CD14-positive monocyte (primary cell): ENCODE results near the gene C3orf70. TPM values are rescaled to one million over a fixed set of nuclear protein-coding genes. Genes with fewer than 3 reads are reported as not detected.

Experiments
- DNase-seq, 3 donors: peaks; one replicate each; pipeline ENCODE4 v3.0.0-alpha.2; 2011 to 2022
- H2AFZ ChIP-seq: 2 replicates; pipeline ENCODE4 v1.6.0; 2012; ENCODE audit warnings: mild to moderate bottlenecking, low read depth, low read length, inconsistent platforms; ENCODE audit not compliant: insufficient read depth, poor library complexity, severe bottlenecking
- H3K27ac ChIP-seq, 2 donors: 1 replicate in 1 of 2; 2 replicates in 1 of 2; pipeline ENCODE4 v1.5.1; 2012 to 2013; ENCODE audit warnings: low read length in 2 of 2, control low read depth in 1 of 2, inconsistent platforms in 1 of 2, low read depth in 1 of 2, mild to moderate bottlenecking in 1 of 2
- H3K27me3 ChIP-seq, 2 donors: one replicate each; pipeline versions ENCODE4 v1.6.0 to v1.6.1; 2011 to 2013; ENCODE audit warnings: low read length in 2 of 2; ENCODE audit not compliant: control insufficient read depth in 2 of 2, insufficient read depth in 2 of 2
- H3K36me3 ChIP-seq, 2 donors: replicated peaks in 1 of 2; 1 replicate in 1 of 2; 2 replicates in 1 of 2; pipeline versions ENCODE4 v1.5.1 to v1.6.1; 2012 to 2013; ENCODE audit warnings: low read length in 2 of 2, control low read depth in 1 of 2, inconsistent platforms in 1 of 2, mild to moderate bottlenecking in 1 of 2; ENCODE audit not compliant: insufficient read depth in 2 of 2, control insufficient read depth in 1 of 2
- H3K4me1 ChIP-seq, 2 donors: 1 replicate in 1 of 2; 2 replicates in 1 of 2; pipeline versions ENCODE4 v1.5.1 to v1.6.1; 2012 to 2013; ENCODE audit warnings: low read length in 2 of 2, control low read depth in 1 of 2, inconsistent platforms in 1 of 2, mild to moderate bottlenecking in 1 of 2, moderate library complexity in 1 of 2; ENCODE audit not compliant: insufficient read depth in 2 of 2, control insufficient read depth in 1 of 2
- H3K4me2 ChIP-seq: replicated peaks from 2 replicates; pipeline ENCODE3; 2012; ENCODE audit warnings: low read length, moderate library complexity, mild to moderate bottlenecking; ENCODE audit not compliant: poor library complexity, severe bottlenecking; ENCODE audit errors: extremely low read depth
- H3K4me3 ChIP-seq, 3 experiments: fragments of 200-600 bp in 1 of 3; sonication (generic) in 1 of 3; replicated peaks in 1 of 3; 1 replicate in 2 of 3; 2 replicates in 1 of 3; pipeline ENCODE4 v1.5.1; 2011 to 2013; ENCODE audit warnings: low read length in 3 of 3, mild to moderate bottlenecking in 3 of 3, control low read depth in 2 of 3, low read depth in 2 of 3, inconsistent platforms in 1 of 3, moderate library complexity in 1 of 3
- H3K79me2 ChIP-seq: 2 replicates; pipeline ENCODE4 v1.6.0; 2012; ENCODE audit warnings: mild to moderate bottlenecking, control low read depth, inconsistent platforms, low read length, moderate library complexity; ENCODE audit not compliant: insufficient read depth
- H3K9ac ChIP-seq: 2 replicates; pipeline ENCODE4 v1.6.0; 2017; ENCODE audit warnings: low read length, mild to moderate bottlenecking; ENCODE audit not compliant: insufficient read depth, poor library complexity, severe bottlenecking
- H3K9me3 ChIP-seq, 2 donors: replicated peaks in 1 of 2; 1 replicate in 1 of 2; 2 replicates in 1 of 2; pipeline versions ENCODE4 v1.5.1 to v1.6.1; 2012 to 2013; ENCODE audit warnings: low read length in 2 of 2, control low read depth in 1 of 2; ENCODE audit not compliant: control insufficient read depth in 1 of 2, insufficient read depth in 1 of 2
- H4K20me1 ChIP-seq: 2 replicates; pipeline ENCODE4 v1.6.0; 2012; ENCODE audit warnings: mild to moderate bottlenecking, low read length, control low read depth, moderate library complexity; ENCODE audit not compliant: insufficient read depth
- H3K27ac Mint-ChIP-seq, 7 donors: one replicate each; pipeline ENCODE4 v1.8.0; 2020; ENCODE audit warnings: mild to moderate bottlenecking in 7 of 7, mixed read lengths in 7 of 7, moderate library complexity in 6 of 7, inconsistent platforms in 2 of 7
- H3K27me3 Mint-ChIP-seq, 3 donors: one replicate each; pipeline ENCODE4 v1.8.0; 2021 to 2022; ENCODE audit warnings: low read depth in 3 of 3, mild to moderate bottlenecking in 3 of 3, mixed read lengths in 3 of 3, moderate library complexity in 3 of 3, inconsistent platforms in 1 of 3
- H3K36me3 Mint-ChIP-seq, 2 donors: one replicate each; pipeline ENCODE4 v1.8.0; 2020; ENCODE audit warnings: mixed read lengths in 2 of 2, inconsistent platforms in 1 of 2, mild to moderate bottlenecking in 1 of 2
- H3K4me1 Mint-ChIP-seq: one replicate; pipeline ENCODE4 v1.8.0; 2020; ENCODE audit warnings: mild to moderate bottlenecking, mixed read lengths
- H3K4me3 Mint-ChIP-seq, 2 donors: one replicate each; pipeline ENCODE4 v1.8.0; 2020; ENCODE audit warnings: mild to moderate bottlenecking in 2 of 2, mixed read lengths in 2 of 2, moderate library complexity in 1 of 2
- H3K9me3 Mint-ChIP-seq, 7 donors: one replicate each; pipeline ENCODE4 v1.8.0; 2020 to 2022; ENCODE audit warnings: mixed read lengths in 7 of 7, mild to moderate bottlenecking in 6 of 7, moderate library complexity in 6 of 7, inconsistent platforms in 2 of 7
- WGBS: methylation state at CpG from one replicate; pipeline ENCODE4 v1.1.5; 2013; ENCODE audit warnings: missing lambda C conversion rate; ENCODE audit not compliant: insufficient coverage; 5-methylcytosine and 5-hydroxymethylcytosine counted together
- intact Hi-C, 2 donors: fragments of 100-400 bp; cut with micrococcal nuclease; formaldehyde crosslinking; loops; one replicate each; pipeline versions ENCODE4 v1.15.0 to v1.15.1; 2023
- polyA plus RNA-seq, 3 donors: library from polyadenylated mRNA; depleted of rRNA in 1 of 3; unstranded in 2 of 3; stranded (reverse) in 1 of 3; fragments of 300-500 nt in 2 of 3; fragments of >200 nt in 1 of 3; fragmentation: Illumina TruSeq in 2 of 3; gene quantifications; 1 replicate in 2 of 3; 2 replicates in 1 of 3; pipeline ENCODE4 v1.2.3, GENCODE V29; 2012 to 2021
- TF ChIP-seq, protein P1 (sequence below): fragments of 200-600 bp; IDR thresholded peaks from one replicate; pipeline ENCODE4 v1.8.0; 2022; ENCODE audit warnings: antibody characterized with exemption, mild to moderate bottlenecking

Gene C3orf70
- polyA plus RNA-seq, 3 donors: 0.01 to 0.08 TPM; not detected in 1

DNA sequence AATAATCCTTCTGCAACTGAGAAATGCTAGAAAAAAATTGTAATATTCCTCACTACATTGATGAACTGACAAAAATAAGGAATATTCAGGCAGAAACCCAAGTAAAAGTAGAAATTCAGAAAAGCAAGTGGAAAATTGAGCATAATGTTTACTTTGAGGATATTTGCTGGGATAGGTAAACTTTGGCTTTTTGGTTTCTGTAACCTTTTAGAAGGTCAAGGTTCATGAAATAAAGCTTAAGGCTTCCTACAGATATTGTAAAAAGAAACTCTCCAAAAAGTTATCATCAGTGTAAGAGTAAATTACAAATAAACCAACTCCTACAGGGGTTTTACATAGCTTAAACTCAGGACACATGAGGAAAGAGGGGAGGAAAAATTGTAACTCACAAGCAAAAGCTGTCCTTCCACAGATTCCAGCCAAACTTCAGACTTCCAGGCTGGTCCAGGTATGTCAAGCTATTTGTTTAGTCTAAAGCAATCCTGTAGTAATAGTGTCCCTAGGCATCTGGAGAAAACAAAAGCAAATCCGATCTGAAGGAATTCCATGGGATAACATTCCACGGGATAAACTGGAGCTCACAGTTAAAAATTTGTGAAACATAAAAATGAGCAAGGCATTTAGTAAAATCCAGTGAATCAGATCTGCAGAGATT lies 21.1 kb downstream of the C3orf70 start:
- Histone ChIP-seq H3K27ac (no peak overlapping the region), H3K9me3 (no peaks in the 10 kb centered on the region), H3K27me3 (no peaks in the 10 kb centered on the region), H3K4me3 (no peak overlapping the region), H3K9ac (no peak overlapping the region), H3K4me2 (no peak overlapping the region), H2AFZ (no peak overlapping the region), H3K4me1 (no peaks in the 10 kb centered on the region), H4K20me1 (no peaks in the 10 kb centered on the region), H3K36me3 (no peaks in the 10 kb centered on the region), H3K79me2 (no peaks in the 10 kb centered on the region)
- no peak for DNase-seq
- WGBS: 100% methylated on average over 2 of the region's 2 CpGs
- no peaks in the 10 kb centered on the region for H3K36me3 Mint-ChIP-seq
- TF ChIP-seq, protein P1, sequence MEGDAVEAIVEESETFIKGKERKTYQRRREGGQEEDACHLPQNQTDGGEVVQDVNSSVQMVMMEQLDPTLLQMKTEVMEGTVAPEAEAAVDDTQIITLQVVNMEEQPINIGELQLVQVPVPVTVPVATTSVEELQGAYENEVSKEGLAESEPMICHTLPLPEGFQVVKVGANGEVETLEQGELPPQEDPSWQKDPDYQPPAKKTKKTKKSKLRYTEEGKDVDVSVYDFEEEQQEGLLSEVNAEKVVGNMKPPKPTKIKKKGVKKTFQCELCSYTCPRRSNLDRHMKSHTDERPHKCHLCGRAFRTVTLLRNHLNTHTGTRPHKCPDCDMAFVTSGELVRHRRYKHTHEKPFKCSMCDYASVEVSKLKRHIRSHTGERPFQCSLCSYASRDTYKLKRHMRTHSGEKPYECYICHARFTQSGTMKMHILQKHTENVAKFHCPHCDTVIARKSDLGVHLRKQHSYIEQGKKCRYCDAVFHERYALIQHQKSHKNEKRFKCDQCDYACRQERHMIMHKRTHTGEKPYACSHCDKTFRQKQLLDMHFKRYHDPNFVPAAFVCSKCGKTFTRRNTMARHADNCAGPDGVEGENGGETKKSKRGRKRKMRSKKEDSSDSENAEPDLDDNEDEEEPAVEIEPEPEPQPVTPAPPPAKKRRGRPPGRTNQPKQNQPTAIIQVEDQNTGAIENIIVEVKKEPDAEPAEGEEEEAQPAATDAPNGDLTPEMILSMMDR: no peak
- H3K9me3 Mint-ChIP-seq: peaks cover 0 to 2% (median 0%) of the 10 kb centered on the region in 7 donors
- H3K4me3 Mint-ChIP-seq: no peak overlapping the region
- H3K4me1 Mint-ChIP-seq: no peaks in the 10 kb centered on the region
- intact Hi-C loops: no loop called here
- H3K27ac Mint-ChIP-seq: no peak overlapping the region
- peaks cover 0 to 2% (median 0%) of the 10 kb centered on the region in 3 donors for H3K27me3 Mint-ChIP-seq

DNA sequence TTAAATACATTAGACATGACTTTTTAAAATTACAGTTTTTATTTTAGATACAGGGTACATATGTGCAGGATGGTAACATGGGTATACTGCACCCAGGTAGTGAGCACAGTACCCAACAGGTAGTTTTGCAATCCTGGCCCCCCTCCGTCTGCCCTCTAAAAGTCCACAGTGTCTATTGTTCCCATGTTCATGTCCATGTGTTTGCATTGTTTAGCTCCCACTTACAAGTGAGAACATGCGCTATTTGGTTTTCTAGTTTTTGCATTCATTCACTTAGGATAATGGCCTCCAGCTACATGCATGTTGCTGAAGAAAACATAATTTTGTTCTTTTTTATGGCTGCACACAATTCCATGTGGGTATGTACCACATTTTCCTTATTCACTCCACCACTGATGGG lies 23.8 kb downstream of the C3orf70 start:
- intact Hi-C loops: no loop called here
- Mint-ChIP-seq H3K27ac (no peak overlapping the region), H3K4me3 (no peak overlapping the region), H3K9me3 (no peaks in the 10 kb centered on the region), H3K27me3 (peaks cover 0 to 2% (median 0%) of the 10 kb centered on the region in 3 donors), H3K36me3 (no peaks in the 10 kb centered on the region), H3K4me1 (no peaks in the 10 kb centered on the region)
- Histone ChIP-seq H3K27ac (no peak overlapping the region), H3K4me2 (no peak overlapping the region), H3K4me3 (no peak overlapping the region), H3K4me1 (no peaks in the 10 kb centered on the region), H3K36me3 (no peaks in the 10 kb centered on the region), H4K20me1 (no peaks in the 10 kb centered on the region), H3K9ac (no peak overlapping the region), H2AFZ (no peak overlapping the region), H3K27me3 (no peaks in the 10 kb centered on the region), H3K9me3 (no peaks in the 10 kb centered on the region), H3K79me2 (no peaks in the 10 kb centered on the region)
- TF ChIP-seq, protein P1: no peak
- DNase-seq: no peak
- WGBS: 100% methylated on average over 2 of the region's 2 CpGs
